ENCODE results near the gene EMILIN3.

EMILIN3 gene

DNA sequence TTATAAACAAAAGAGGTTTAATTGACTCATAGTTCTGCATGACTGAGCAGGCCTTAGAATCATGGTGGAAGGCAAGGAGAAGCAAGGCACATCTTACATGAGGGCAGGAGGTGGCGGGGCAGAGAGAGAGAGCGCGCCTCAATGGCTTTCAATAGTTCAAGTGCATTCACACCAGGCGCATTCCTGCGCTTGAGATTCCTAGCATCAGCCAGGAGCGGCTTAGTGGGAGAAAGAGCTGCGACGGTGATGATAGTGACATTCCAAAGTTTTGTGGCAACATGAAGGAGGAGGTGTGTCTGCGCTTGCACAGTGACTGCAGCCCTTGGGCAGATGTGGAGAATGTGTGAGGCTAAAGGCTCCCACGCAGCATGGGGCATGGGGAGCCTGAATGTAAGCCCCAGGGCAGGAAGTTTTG is 25.0 kb upstream of the EMILIN3 start:
- no peak for DNase-seq (ENCODE audit: extremely low read depth in 1 of 2, low read depth in 1 of 2)

DNA sequence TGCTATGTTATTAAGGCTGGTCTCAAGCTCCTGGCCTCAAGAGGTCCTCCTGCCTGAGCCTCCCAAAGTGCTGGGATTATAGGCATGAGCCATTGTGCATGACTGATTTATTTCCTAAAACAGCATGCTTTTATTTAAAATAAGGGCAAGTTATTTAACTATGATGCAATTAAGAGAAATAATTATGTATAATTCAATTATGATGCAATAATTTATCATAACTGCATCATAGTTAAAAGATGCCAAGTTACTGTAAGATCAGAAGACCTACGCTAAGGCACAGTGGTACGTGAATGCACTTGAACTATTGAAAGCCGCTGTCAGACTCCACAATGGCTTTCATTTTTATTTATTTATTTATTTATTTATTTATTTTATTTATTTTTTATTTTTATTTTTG is 24.3 kb upstream of the EMILIN3 start:
- no peak for DNase-seq (ENCODE audit: extremely low read depth in 1 of 2, low read depth in 1 of 2)

DNA sequence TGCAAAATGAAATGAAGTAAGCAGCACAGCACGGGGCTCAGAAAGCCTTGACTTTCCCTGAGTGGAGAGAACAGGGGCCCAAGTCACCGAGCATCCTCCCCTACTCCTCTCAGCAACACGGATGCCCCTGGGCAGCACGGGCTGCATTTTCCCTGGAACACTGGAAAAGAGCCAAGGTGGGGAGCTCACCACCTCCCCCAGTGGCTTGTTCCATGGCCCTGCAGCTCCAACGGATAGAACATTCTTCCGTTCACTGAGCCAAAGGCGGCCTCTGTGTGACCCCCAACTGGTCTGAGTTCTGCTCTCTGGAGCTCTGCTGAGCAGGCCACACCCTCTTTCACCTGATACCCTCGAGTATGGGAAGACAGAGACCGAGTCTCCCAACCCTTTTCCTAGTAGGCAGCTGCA is 20.8 kb upstream of the EMILIN3 start:
- DNase-seq (ENCODE audit: extremely low read depth in 1 of 2, low read depth in 1 of 2) = no peak

DNA sequence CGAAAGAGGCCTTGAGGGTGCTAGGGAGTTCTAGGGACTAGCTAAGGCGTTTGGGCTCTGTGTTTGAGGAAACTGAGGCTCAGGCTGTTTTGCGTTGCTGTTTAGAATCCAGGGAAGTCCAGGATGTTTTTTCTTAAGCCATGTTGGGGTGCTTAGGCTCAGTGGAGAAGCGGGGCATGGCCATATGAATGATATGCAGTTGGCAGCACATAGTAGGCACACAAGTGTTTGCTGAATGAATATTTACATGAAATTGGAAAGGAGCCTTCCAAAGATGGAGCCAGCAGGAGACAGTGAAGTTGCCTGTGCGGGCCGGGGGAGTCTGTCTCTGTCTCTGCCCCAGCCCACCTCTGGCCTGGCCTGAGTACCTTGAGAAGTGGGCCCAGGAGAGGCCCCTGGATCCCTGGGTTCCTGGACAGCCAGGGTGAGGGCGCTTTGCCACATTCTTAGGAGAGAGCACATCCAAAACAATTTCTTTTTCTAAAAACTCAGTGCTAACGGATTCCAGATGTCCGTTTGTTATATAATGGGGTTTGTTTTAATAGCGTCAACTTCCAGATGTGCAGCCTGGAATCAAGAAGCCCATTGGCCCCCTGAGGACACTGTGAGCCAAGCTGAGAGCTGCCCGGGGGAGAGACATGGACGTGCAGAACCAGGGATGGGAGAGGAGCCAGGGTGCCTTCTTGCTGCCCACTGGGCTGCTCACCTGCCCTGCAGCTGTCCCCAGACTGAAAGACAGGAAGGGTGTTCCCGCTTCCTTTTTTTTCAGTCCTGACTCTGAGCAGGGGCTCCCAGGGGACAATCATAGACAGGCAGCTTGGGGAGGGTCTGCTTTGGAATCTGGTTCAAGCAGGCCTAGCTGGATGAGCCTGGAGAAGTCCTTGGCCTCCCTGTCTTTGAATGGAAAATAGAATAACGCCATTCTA is 20.1 kb upstream of the EMILIN3 start:
- DNase-seq (ENCODE audit: extremely low read depth in 1 of 2, low read depth in 1 of 2) = no peak

DNA sequence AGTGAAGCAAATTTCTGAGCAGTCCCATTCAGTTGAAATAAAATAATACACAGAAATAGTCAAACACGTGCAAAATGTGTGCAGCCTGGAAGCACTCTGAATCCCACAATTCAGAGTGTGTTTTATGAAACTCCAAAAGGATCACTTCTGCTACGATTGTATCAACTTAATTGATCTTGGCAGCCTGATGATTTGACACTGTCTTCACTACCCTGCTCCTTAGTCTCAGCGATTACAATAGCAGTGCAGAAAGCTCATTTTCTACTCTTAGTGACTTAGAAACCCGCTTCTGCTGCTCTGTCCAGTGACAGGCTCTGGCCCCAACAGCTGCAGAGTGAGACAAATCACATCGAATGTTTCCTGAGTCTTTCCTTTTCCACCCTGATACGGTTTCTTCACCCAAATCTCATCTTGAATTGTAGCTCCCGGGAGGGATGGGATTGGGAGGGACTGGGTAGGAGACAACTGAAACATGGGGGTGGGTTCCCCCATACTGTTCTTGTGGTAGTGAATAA is 16.2 kb upstream of the EMILIN3 start:
- no peak for DNase-seq (ENCODE audit: extremely low read depth in 1 of 2, low read depth in 1 of 2)

DNA sequence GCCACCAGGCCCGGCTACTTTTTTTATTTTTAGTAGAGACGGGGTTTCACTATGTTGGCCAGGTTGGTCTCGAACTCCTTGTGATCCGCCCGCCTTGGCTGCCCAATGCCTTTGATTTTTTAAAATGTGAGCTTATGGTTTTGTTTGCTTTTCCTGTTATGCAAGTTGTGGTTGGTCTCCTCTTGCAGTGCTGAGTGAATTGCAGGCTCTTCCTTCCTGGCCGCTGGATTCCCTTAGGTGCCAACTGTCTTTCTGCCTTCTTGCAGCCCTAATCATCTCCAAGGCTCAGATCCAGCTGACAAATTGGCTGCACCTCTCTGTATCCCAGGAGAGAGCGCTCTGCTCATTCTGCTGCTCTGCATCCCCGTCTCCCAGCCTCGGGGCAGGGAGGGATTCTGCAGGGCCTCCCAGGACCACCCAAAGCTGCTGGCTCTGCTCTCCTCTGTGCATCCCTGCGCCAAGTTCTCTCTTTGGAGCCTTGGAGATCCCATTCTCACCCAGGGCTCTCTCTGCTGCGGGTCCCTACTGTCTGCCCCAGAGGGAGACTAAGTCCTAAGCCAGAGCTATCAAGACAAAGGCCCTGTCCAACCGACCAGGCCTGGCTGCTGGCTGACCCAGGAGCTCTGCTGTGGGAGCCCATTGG is 14.1 kb upstream of the EMILIN3 start:
- DNase-seq (ENCODE audit: extremely low read depth in 1 of 2, low read depth in 1 of 2) = no peak

DNA sequence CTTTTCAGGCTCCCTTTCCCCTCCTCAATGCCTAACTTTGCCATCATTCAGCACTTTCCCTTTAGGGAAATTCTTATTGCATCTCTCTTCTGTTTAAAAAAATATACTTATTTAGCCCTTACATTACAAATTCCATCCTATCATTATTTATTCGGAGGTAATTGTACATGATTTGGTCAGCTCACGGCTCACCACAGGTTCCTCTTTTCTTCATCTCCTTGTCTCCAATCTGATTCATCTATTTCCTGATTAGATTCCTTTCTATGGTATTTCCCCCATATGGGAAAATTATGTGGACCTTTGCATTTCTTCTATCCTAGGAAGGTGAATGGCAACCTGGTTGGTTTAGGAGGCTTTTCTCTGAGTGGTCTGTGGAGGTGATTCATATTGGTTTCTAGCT is 12.9 kb upstream of the EMILIN3 start:
- DNase-seq (ENCODE audit: extremely low read depth in 1 of 2, low read depth in 1 of 2) = no peak

DNA sequence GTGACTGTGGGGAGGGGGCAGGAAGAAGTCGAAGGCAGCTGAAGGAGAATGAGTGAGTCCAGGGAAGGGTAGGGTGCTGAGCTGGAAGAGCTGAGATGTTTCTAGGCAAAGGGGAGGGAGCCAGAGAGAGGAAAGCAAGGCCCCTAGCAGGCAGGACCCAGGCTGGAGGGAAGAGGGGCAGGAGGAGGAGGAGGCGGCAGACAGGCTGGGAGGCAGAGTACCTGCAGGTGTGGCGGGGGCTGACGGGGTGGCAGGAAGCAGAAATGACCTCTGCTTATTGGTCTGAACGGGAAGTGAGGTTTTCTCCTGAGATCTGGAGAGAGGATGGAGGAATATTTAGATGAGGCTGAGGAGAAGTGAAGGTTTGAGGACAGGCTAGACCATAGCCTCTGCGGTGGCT is 10.7 kb upstream of the EMILIN3 start:
- DNase-seq (ENCODE audit: extremely low read depth in 1 of 2, low read depth in 1 of 2) = no peak

DNA sequence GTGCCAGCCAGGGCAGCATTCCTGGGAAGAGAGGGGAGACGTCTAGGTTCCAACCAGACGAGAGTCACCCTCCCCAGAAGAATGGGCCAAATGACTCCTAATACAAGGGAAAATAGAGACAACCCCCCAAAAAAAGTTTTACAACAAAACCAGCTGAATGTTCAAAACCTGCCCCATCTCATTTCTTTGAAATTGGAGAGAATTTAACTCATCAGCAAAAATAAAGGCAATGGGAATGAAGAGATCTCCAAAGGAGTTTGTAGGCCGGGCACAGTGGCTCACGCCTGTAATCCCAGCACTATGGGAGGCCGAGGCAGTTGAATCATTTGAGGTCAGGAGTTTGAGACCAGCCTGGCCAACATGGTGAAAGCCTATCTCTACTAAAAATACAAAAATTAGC is 9.7 kb upstream of the EMILIN3 start:
- DNase-seq (ENCODE audit: extremely low read depth in 1 of 2, low read depth in 1 of 2) = no peak

DNA sequence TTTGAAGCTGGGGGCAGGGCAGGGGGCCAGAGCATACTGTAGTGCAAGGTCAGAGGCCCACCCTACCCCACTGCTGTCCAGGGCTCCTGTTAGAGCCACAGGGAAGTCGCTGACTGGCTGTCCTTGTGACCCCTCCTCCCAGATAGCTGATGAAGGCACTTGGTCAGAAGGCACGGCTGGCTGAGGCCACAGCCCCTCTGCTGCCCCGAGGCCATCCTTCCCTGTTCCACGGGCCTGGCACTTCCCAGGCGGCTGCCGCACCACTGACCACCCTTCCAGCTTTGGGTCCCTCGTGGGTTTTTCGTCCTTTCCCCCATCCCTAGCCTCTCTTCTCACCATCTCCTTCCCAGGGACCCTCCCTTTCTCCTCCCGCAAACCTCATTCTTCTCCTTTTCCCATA is 9.2 kb upstream of the EMILIN3 start:
- DNase-seq (ENCODE audit: extremely low read depth in 1 of 2, low read depth in 1 of 2) = no peak

DNA sequence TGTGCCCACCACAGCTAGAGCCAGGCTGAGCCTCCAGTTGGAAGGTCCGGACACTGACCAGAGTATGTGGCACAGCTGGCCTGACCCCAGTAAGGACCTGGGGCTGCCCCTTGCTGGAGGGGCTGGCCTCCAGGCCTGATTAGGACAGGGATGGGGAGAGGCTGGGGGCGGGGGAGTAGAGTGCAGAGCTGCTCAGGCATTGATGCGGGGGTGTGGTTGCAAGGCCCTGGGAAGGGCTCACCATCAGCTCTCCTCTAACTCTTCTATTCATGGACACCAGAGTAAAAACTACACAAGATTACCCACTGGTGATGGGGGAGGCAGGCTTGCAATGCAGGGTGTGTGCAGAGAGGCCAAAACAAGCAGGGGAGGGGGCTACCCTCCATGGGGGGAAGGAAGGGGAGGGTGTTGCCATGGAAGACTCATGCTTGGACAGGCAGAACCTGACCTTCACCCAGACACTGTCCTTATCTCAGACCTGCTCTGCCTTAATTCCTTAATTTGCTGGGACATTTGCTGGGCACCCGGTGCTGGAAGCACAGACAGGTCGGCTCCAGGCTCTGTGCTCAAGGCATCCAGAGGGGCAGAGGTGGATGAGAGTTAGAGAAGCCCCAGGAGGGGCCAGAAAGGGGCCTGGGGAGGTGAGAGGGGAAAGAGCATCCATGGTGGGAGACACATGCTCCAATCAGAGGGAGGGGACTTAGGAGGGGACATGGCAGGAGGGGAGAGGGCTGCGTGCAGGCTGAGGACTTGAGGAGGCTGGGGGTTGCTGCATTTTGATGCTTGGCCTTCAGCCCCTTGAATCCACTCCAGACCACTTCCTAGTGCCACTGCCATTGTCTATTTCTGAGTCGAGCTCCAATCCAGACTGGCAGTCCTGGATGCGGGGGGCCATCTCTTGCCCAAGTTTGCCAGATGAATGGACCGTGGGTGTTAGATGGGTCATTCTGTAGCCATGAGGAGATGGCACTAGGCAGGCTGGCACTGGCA is 7.6 kb upstream of the EMILIN3 start:
- no peak for DNase-seq (ENCODE audit: extremely low read depth in 1 of 2, low read depth in 1 of 2)

DNA sequence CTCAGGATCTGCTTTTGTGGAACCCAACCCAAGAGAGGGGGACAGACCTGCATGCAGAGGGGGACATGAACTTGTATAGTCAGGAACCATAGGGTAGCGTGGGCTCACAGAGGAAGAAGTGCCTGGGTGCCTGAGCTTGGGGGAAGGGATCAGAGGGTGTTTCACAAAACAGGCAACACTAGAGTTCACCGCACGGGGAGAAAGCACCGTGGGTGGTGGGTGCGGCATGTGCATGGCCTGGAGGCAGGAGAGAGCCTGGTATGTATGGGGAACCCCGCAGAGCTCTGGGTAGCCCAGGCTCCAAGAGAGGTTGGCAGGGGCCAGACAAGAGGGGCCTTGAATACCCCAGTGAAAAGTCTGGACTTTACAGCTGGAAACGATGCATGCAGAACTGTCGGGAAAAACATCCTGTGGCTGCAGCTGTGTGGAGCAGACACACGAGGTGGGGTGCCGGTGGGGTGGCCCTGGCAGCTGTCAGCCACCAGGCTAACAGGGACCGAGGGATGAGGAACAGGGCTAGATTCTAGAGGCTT is 6.7 kb upstream of the EMILIN3 start:
- no peak for DNase-seq (ENCODE audit: extremely low read depth in 1 of 2, low read depth in 1 of 2)

DNA sequence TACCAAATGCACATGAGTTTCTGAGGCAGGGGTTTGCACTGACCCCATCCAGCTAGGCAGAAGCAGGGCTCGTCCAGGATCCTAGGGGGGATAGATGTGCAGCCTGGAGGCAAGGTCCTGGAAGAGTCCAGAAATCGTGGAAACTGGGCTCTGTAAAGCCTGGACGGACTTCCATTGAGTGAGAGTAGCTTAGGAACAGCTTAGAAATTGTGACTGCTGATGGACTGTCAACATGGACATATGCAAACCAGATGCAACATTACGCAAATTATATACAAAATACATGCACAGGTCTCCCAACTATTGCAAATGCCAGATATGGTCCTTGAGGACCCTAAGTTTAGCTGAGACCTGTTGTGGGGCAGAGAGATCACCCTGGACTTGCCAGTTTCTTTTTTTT is 4.8 kb upstream of the EMILIN3 start:
- no peak for DNase-seq (ENCODE audit: extremely low read depth in 1 of 2, low read depth in 1 of 2)

DNA sequence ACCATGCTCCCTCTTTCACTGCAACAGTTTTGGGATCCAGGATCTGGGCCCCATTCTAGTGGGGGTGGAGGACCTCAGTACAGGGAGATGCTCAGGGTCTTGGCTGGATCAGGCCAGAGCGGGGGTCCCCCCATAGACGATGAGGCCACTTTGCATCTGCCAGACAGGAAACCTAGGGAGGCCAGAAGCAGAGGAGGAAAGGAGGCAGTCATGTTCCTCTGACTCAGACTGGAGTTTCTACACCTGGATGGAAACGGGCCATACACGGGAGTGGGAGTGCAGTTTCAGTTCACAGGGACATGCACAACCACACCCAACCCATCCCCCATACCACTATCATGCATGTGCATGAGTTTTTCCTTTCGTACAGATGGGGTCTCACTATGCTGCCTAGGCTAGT is 3.6 kb upstream of the EMILIN3 start:
- DNase-seq (ENCODE audit: extremely low read depth in 1 of 2, low read depth in 1 of 2) = peak in 1 of 2 donors; percentile 2

DNA sequence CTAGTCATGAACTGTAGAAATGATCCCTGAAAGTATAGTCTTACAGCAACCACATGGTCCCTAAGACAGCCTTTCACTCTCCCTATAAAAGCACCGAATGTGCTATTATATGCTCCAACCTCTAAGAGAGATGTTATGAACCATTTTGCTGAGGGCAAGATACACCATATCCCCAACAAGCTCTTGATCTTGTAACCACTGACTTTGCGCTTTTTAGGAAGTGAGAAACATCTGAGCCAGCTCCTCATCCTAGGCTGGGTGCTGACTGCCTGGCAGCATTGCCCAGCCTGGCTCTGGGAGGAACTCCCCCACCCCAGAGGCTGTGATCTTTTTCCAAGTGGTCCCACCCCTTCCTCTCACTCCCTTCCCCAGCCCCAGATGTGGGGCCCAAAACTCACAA is 3.1 kb upstream of the EMILIN3 start:
- DNase-seq (ENCODE audit: extremely low read depth in 1 of 2, low read depth in 1 of 2) = no peak

DNA sequence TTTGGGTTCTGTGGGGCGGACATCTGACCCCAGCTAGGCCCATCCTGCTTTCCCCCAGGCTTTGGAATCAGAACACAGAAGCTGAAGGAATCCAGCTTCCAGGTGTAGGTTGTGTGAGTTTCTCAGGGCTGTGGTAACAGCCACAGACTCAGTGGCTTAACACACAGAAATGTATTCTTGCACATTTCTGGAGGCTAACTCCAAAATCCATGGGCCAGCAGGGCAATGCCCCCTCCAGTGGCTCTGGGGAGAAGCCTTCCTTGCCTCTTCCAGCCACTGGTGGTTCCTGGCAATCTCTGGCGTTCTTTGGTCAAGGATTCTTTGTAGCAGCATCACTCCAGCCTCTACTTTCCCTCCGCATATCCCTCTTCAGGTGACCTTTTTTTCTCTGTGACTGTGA is 1.3 kb upstream of the EMILIN3 start:
- no peak for DNase-seq (ENCODE audit: extremely low read depth in 1 of 2, low read depth in 1 of 2)

DNA sequence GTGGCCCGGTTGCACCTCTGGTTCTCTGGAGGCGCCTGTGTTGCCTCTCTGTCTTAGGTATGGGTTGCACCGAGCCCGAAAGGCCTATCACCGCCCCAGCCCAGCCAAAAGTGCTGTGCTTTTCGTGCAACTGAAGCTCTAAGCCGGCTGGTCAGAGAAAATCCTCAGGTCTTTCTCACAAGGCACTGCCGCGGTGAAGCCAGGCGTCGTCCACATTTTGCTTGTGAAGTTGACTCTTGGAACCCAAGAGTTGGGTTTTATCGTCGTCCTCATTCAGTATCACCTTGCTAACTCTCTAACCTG is 726 bp upstream of the EMILIN3 start:
- no peak for DNase-seq (ENCODE audit: extremely low read depth in 1 of 2, low read depth in 1 of 2)

DNA sequence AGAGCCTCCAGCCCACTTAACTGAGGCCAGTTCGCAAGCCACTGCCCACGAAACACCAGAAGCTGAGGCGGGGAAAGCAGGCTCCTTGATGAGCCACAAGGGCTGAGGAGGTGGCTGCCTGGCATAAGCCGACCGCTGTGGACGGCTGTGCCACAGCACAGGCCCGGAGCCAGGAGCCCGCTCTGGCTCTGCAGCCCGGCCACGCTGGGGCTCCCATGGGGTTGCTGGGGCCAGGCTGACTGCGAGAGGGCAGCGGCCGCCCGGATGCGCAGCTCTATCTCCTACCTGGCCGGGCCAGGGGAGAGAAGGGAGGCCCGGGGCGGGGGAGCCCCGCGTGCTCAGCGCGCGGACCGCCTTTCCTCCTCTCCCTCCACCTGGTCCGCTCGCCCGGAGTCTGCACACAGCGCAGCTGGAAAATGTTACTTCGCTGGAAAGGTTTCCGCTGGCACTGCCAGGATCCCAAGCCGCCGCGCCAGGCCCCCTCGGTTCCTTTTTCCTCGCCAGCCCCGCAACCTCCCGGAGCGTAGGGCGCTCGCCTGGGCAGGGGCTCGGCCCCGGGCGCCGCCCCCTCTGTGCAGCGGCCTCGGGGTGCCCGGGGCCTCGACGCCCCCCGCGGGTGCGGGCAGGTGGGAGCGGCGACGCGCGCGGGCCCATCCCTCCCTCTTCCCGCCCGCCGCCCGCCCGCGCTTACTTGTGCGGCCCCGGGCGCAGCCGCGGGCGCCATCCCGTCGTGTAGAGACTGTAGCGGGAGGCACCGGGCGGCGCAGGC is 657 bp downstream of the EMILIN3 start:
- no peak for DNase-seq (ENCODE audit: extremely low read depth in 1 of 2, low read depth in 1 of 2)

DNA sequence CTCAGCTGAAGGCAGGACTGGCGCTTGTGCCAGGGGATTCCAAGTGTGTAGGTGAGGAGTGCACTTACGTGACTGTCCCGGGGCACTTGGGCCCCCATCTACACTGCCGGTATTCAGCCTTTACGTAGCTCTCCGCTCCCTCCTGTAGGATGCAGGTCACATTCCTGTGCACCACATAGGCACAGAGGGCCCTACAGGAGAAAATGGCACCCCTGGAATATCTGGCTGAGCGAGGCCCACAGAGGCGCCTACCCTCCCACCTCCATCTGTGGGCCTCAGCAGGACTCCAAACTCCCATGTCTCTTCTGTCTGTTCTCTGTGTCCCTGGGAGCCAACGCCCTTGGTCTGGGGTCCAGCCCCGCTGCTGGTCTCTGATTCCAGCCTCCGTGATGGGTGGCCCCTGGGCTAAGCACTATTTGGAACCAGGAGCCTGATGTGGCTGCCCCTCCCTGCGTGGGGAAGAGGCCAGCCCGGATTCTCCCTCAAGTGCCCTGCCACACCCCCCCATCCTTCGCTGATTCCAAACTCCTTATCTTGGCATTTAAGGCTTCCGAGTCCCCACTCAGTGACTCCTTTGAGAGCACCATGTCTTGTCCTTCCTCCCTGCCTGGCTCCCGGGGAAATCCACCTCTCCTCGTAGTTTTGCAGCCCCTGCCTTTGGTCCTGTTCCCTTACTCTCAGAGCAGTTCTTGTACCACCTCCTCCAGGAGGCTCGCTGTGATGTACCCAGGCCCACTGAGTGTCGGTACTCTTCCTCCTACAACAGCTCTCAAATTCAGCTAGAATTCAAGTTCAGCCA is 1.5 kb downstream of the EMILIN3 start:
- DNase-seq (ENCODE audit: extremely low read depth in 1 of 2, low read depth in 1 of 2) = no peak
